ENCODE results near the gene C5.

GRCh38 chr9:120950421-120951388, 99.4 kb downstream of the C5 start:
- TF ChIP-seq REST (IDR thresholded peaks at IDR 0.05; ENCODE audit: insufficient replicate concordance, low read depth): no peak
- no peak for TF ChIP-seq CTCF (IDR thresholded peaks at IDR 0.05; ENCODE audit: insufficient read depth, low read length)
- no peak for TF ChIP-seq POLR2AphosphoS5 (IDR thresholded peaks at IDR 0.05; ENCODE audit: low read depth)
